Left lung (tissue), 10 donors: ENCODE results near the gene BACH2. TPM values are rescaled to one million over a fixed set of nuclear protein-coding genes. Genes with fewer than 3 reads are reported as not detected.

Experiments used
- ATAC-seq: fragments of 200-7000 bp; cut with Tn5 transposase; one replicate; pipeline ENCODE4 v1.9.1; 2020; ENCODE audit warnings: moderate library complexity
- DNase-seq, 4 donors: peaks; one replicate each; pipeline ENCODE4 v3.0.0-alpha.2; 2013 to 2020
- H3K27ac ChIP-seq, 2 donors: fragments of 200-600 bp; sonication (generic) in 1 of 2; one replicate each; pipeline versions ENCODE4 v1.5.0 to v1.8.0; 2020 to 2021
- H3K27me3 ChIP-seq, 2 donors: fragments of 200-600 bp; sonication (generic) in 1 of 2; one replicate each; pipeline versions ENCODE4 v1.5.0 to v1.8.0; 2020 to 2021
- H3K36me3 ChIP-seq, 2 donors: fragments of 200-600 bp; sonication (generic) in 1 of 2; one replicate each; pipeline versions ENCODE4 v1.5.0 to v1.8.0; 2020 to 2021
- H3K4me1 ChIP-seq, 2 donors: fragments of 200-600 bp; one replicate each; pipeline ENCODE4 v1.8.0; 2021
- H3K4me3 ChIP-seq, 2 donors: fragments of 200-600 bp; sonication (generic) in 1 of 2; one replicate each; pipeline versions ENCODE4 v1.5.0 to v1.8.0; 2020 to 2021; ENCODE audit warnings: mild to moderate bottlenecking in 1 of 2
- H3K9me3 ChIP-seq, 2 donors: fragments of 200-600 bp; sonication (generic) in 1 of 2; one replicate each; pipeline versions ENCODE4 v1.5.0 to v1.8.0; 2020 to 2021
- intact Hi-C, 2 donors: fragments of 100-400 bp; cut with DNase I; formaldehyde crosslinking; loops; one replicate each; pipeline versions ENCODE4 v1.11.2 to v1.14.2; 2022
- polyA plus RNA-seq, 6 donors: library from polyadenylated mRNA; unstranded; fragments of 120-200 nt; gene quantifications; one replicate each; pipeline ENCODE4 v1.2.1, GENCODE V29; 2013; ENCODE audit not compliant: insufficient read length in 6 of 6
- total RNA-seq, 2 donors: library from RNA; stranded (reverse); fragmentation: NEBNext Ultra II Directional; extraction: Animal tissue kit (Norgen Biotek cat#: 25700); gene quantifications; one replicate each; pipeline ENCODE4 v1.2.1, GENCODE V29; 2021
- TF ChIP-seq, protein P1 (sequence below), 2 donors: fragments of 200-600 bp; sonication (generic) in 1 of 2; IDR thresholded peaks; one replicate each; pipeline versions ENCODE4 v1.5.0 to v1.8.0; 2021; ENCODE audit warnings: antibody characterized with exemption in 2 of 2
- donor health status: DM: no; HTN: yes; CAD: no.
- donor health status: DM: no; HTN: no; CAD: no.

Gene BACH2
- total and polyA plus RNA-seq, 8 donors, result 3.8 to 10.6 (median 8.9) TPM

- no peaks in the 10 kb centered on the region for H3K27me3 ChIP-seq
- H3K9me3 ChIP-seq, result no peaks in the 10 kb centered on the region
- TF ChIP-seq, protein P1, sequence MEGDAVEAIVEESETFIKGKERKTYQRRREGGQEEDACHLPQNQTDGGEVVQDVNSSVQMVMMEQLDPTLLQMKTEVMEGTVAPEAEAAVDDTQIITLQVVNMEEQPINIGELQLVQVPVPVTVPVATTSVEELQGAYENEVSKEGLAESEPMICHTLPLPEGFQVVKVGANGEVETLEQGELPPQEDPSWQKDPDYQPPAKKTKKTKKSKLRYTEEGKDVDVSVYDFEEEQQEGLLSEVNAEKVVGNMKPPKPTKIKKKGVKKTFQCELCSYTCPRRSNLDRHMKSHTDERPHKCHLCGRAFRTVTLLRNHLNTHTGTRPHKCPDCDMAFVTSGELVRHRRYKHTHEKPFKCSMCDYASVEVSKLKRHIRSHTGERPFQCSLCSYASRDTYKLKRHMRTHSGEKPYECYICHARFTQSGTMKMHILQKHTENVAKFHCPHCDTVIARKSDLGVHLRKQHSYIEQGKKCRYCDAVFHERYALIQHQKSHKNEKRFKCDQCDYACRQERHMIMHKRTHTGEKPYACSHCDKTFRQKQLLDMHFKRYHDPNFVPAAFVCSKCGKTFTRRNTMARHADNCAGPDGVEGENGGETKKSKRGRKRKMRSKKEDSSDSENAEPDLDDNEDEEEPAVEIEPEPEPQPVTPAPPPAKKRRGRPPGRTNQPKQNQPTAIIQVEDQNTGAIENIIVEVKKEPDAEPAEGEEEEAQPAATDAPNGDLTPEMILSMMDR (IDR thresholded peaks at IDR 0.05), result no peak
- peaks cover 0 to 12% of the 10 kb centered on the region in 2 donors for H3K4me1 ChIP-seq
- H3K27ac ChIP-seq, result no peak overlapping the region
- H3K36me3 ChIP-seq, result no peaks in the 10 kb centered on the region
- no peak overlapping the region for H3K4me3 ChIP-seq
- intact Hi-C loops, result no loop called here
- no peak for ATAC-seq
- DNase-seq, result peak in 2 of 4 donors; percentile 82 to 86
These were observed 141.7 kb downstream of the BACH2 start for GRCh38 chr6:90154755-90155470.

GRCh38 chr6:90151576-90152422 is 144.8 kb downstream of the BACH2 start:
- H3K27ac ChIP-seq, result no peak overlapping the region
- no peaks in the 10 kb centered on the region for H3K36me3 ChIP-seq
- H3K9me3 ChIP-seq, result no peaks in the 10 kb centered on the region
- no peaks in the 10 kb centered on the region for H3K27me3 ChIP-seq
- TF ChIP-seq, protein P1 (IDR thresholded peaks at IDR 0.05), result no peak
- H3K4me1 ChIP-seq, result peaks cover 0 to 20% of the 10 kb centered on the region in 2 donors
- DNase-seq (no peak), ATAC-seq (no peak)
- no peak overlapping the region for H3K4me3 ChIP-seq
- intact Hi-C loops, result no loop called here

DNA sequence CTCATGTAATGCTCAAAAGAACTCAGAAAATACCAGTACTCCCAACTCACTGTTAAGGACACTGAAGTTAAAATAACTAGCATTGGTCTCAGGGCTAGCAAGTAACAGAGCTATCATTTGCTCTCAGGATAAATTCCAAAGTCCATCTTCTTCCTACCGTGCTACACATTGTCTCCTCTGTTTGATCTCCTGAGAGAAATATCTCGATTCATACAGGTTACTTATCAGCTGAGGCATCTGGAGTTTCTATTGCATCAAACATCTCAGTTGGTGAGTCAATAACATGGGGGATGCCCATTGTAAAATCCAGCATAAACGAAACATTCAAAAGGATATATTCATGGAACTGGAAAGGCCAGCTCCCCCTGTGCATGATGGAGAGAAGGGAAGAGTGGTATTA is 147.4 kb downstream of the BACH2 start:
- Histone ChIP-seq H3K27me3 (no peaks in the 10 kb centered on the region), H3K36me3 (no peaks in the 10 kb centered on the region), H3K9me3 (no peaks in the 10 kb centered on the region), H3K27ac (no peak overlapping the region), H3K4me3 (no peak overlapping the region), H3K4me1 (peaks cover 0 to 11% of the 10 kb centered on the region in 2 donors)
- DNase-seq (no peak), ATAC-seq (no peak)
- TF ChIP-seq, protein P1 (IDR thresholded peaks at IDR 0.05), result no peak
- intact Hi-C loops, result no loop called here

- Histone ChIP-seq H3K27me3 (no peaks in the 10 kb centered on the region), H3K4me1 (peaks cover 0 to 11% of the 10 kb centered on the region in 2 donors), H3K27ac (no peak overlapping the region), H3K36me3 (no peaks in the 10 kb centered on the region), H3K4me3 (no peak overlapping the region), H3K9me3 (no peaks in the 10 kb centered on the region)
- DNase-seq (no peak), ATAC-seq (no peak)
- intact Hi-C loops, result no loop called here
- TF ChIP-seq, protein P1 (IDR thresholded peaks at IDR 0.05), result no peak
These were observed 147.8 kb downstream of the BACH2 start for GRCh38 chr6:90148867-90149266.
